Measurements from ENCODE around the gene LRP5. TPM values are rescaled to one million over a fixed set of nuclear protein-coding genes. Genes with fewer than 3 reads are reported as not detected.
"Not testable (repeated sequence)": the region's sequence is repeated elsewhere in the genome, so short reads cannot be mapped to it uniquely, and the experiment has no call there.

Gene LRP5
- total and polyA plus RNA-seq, 2 experiments from 2014 or later, result 43.9 to 54.3 TPM

GRCh38 chr11:68279676-68280075, 32.7 kb upstream of the LRP5 start:
- H4K20me1 ChIP-seq (ENCODE audit: insufficient read depth, poor library complexity, severe bottlenecking), result no peaks in the 10 kb centered on the region
- H3K27me3 ChIP-seq, result no peaks in the 10 kb centered on the region
- H3K4me1 ChIP-seq (ENCODE audit: insufficient read depth), result no peaks in the 10 kb centered on the region
- no peaks in the 10 kb centered on the region for H3K36me3 ChIP-seq (replicated peaks; ENCODE audit: insufficient read depth, low read depth)
- no peak overlapping the region for H3K4me3 ChIP-seq
- no peak overlapping the region for H3K4me2 ChIP-seq
- no peak for TF ChIP-seq CTCF (IDR thresholded peaks at IDR 0.05; ENCODE audit: poor library complexity)
- no peak for TF ChIP-seq EZH2 (IDR thresholded peaks at IDR 0.05; ENCODE audit: borderline replicate concordance)
- TF ChIP-seq EZH2phosphoT487 (IDR thresholded peaks at IDR 0.05; ENCODE audit: low read depth, severe bottlenecking, unreplicated experiment), result no peak
- no peaks in the 10 kb centered on the region for H3K9me2 ChIP-seq (replicated peaks; ENCODE audit: insufficient read depth)
- no peak overlapping the region for H3K27ac ChIP-seq
- H3K79me2 ChIP-seq, result no peaks in the 10 kb centered on the region
- no peak for DNase-seq (ENCODE audit: low spot score)
- 94% methylated on average over 5 of the region's 5 CpGs for WGBS (ENCODE audit: low lambda C conversion rate, missing lambda C conversion rate)
- H3K9me3 ChIP-seq (ENCODE audit: low read depth), result no peaks in the 10 kb centered on the region
- no peak overlapping the region for H2AFZ ChIP-seq

GRCh38 chr11:68282141-68282860, 30.1 kb upstream of the LRP5 start:
- H2AFZ ChIP-seq, result no peak overlapping the region
- no peaks in the 10 kb centered on the region for H3K36me3 ChIP-seq (replicated peaks; ENCODE audit: insufficient read depth, low read depth)
- DNase-seq (ENCODE audit: low spot score), result no peak
- no peaks in the 10 kb centered on the region for H3K27me3 ChIP-seq
- H3K4me3 ChIP-seq, result no peak overlapping the region
- TF ChIP-seq EZH2phosphoT487 (IDR thresholded peaks at IDR 0.05; ENCODE audit: low read depth, severe bottlenecking, unreplicated experiment), result no peak
- TF ChIP-seq CTCF (IDR thresholded peaks at IDR 0.05; ENCODE audit: poor library complexity), result no peak
- TF ChIP-seq EZH2 (IDR thresholded peaks at IDR 0.05; ENCODE audit: borderline replicate concordance), result no peak
- no peak overlapping the region for H3K4me2 ChIP-seq
- H4K20me1 ChIP-seq (ENCODE audit: insufficient read depth, poor library complexity, severe bottlenecking), result no peaks in the 10 kb centered on the region
- H3K79me2 ChIP-seq, result no peaks in the 10 kb centered on the region
- no peaks in the 10 kb centered on the region for H3K9me3 ChIP-seq (ENCODE audit: low read depth)
- no peaks in the 10 kb centered on the region for H3K4me1 ChIP-seq (ENCODE audit: insufficient read depth)
- 83% methylated on average over 15 of the region's 15 CpGs for WGBS (ENCODE audit: low lambda C conversion rate, missing lambda C conversion rate)
- no peaks in the 10 kb centered on the region for H3K9me2 ChIP-seq (replicated peaks; ENCODE audit: insufficient read depth)
- H3K27ac ChIP-seq, result no peak overlapping the region

GRCh38 chr11:68282861-68283230, 29.5 kb upstream of the LRP5 start:
- no peaks in the 10 kb centered on the region for H3K36me3 ChIP-seq (replicated peaks; ENCODE audit: insufficient read depth, low read depth)
- H3K79me2 ChIP-seq, result no peaks in the 10 kb centered on the region
- no peaks in the 10 kb centered on the region for H4K20me1 ChIP-seq (ENCODE audit: insufficient read depth, poor library complexity, severe bottlenecking)
- no peak overlapping the region for H3K27ac ChIP-seq
- no peaks in the 10 kb centered on the region for H3K9me2 ChIP-seq (replicated peaks; ENCODE audit: insufficient read depth)
- WGBS (ENCODE audit: low lambda C conversion rate, missing lambda C conversion rate), result 94% methylated on average over 12 of the region's 14 CpGs
- no peaks in the 10 kb centered on the region for H3K4me1 ChIP-seq (ENCODE audit: insufficient read depth)
- H3K4me3 ChIP-seq, result no peak overlapping the region
- no peak overlapping the region for H2AFZ ChIP-seq
- no peaks in the 10 kb centered on the region for H3K27me3 ChIP-seq
- no peak for DNase-seq (ENCODE audit: low spot score)
- H3K9me3 ChIP-seq (ENCODE audit: low read depth), result no peaks in the 10 kb centered on the region
- TF ChIP-seq EZH2 (IDR thresholded peaks at IDR 0.05; ENCODE audit: borderline replicate concordance) (no peak), EZH2phosphoT487 (IDR thresholded peaks at IDR 0.05; ENCODE audit: low read depth, severe bottlenecking, unreplicated experiment) (no peak), CTCF (IDR thresholded peaks at IDR 0.05; ENCODE audit: poor library complexity) (no peak)
- no peak overlapping the region for H3K4me2 ChIP-seq

- H3K9me2 ChIP-seq (replicated peaks; ENCODE audit: insufficient read depth), result not testable (repeated sequence)
- WGBS (ENCODE audit: low lambda C conversion rate, missing lambda C conversion rate), result 91% methylated on average over 3 of the region's 3 CpGs
Measured at GRCh38 chr11:68284588-68284987, 27.8 kb upstream of the LRP5 start.

More at GRCh38 chr11:68284588-68284987, 27.8 kb upstream of the LRP5 start:
- H3K4me3 ChIP-seq; DNase-seq (ENCODE audit: low spot score); H3K36me3 ChIP-seq (replicated peaks; ENCODE audit: insufficient read depth, low read depth); H3K27me3 ChIP-seq; H3K9me3 ChIP-seq (ENCODE audit: low read depth); H3K27ac ChIP-seq; H3K4me1 ChIP-seq (ENCODE audit: insufficient read depth); H3K79me2 ChIP-seq; H3K4me2 ChIP-seq; H4K20me1 ChIP-seq (ENCODE audit: insufficient read depth, poor library complexity, severe bottlenecking); H2AFZ ChIP-seq: not testable (repeated sequence)
